Fibroblast of skin of right biceps (primary cell): ENCODE measurements around the gene MCM3.

Experiments used
- DNase-seq: peaks from one replicate; pipeline ENCODE4 v3.0.0-alpha.2; 2013

Gene MCM3

GRCh38 chr6:52245425-52245824 lies 39.1 kb downstream of the MCM3 start:
- no peak for DNase-seq

GRCh38 chr6:52244400-52244799 lies 40.1 kb downstream of the MCM3 start, which contains the start of gene IL17F:
TSS of gene IL17F (minus strand) at chr6:52244500. CDS start at chr6:52244429, 71 bp downstream.
- DNase-seq, result no peak

GRCh38 chr6:52243282-52243893 lies 41.2 kb downstream of the MCM3 start:
- no peak for DNase-seq

- DNase-seq, result no peak
Observed at GRCh38 chr6:52241819-52242218, 42.7 kb downstream of the MCM3 start.

GRCh38 chr6:52233975-52234823 lies 50.3 kb downstream of the MCM3 start:
- DNase-seq, result peak; percentile 71

GRCh38 chr6:52233005-52233404 lies 51.5 kb downstream of the MCM3 start:
- no peak for DNase-seq

- DNase-seq, result peak; percentile 10
Observed at GRCh38 chr6:52231406-52232127, 53.0 kb downstream of the MCM3 start.

GRCh38 chr6:52230685-52231084 lies 53.9 kb downstream of the MCM3 start:
- DNase-seq, result no peak

GRCh38 chr6:52227495-52227894 lies 57.0 kb downstream of the MCM3 start:
- no peak for DNase-seq

GRCh38 chr6:52221302-52221701 lies 63.2 kb downstream of the MCM3 start:
- peak; percentile 18 for DNase-seq

- DNase-seq, result no peak
Observed at GRCh38 chr6:52217761-52218160, 66.8 kb downstream of the MCM3 start.

- no peak for DNase-seq
Observed at GRCh38 chr6:52216932-52217575, 67.5 kb downstream of the MCM3 start.

- no peak for DNase-seq
Observed at GRCh38 chr6:52215787-52216186, 68.8 kb downstream of the MCM3 start.
